Fibroblast of upper back skin (primary cell): Measurements from ENCODE around the gene GRIA3.
"Not testable (repeated sequence)": the region's sequence is repeated elsewhere in the genome, so short reads cannot be mapped to it uniquely, and the experiment has no call there.

Experiments
- DNase-seq: peaks from one replicate; pipeline ENCODE4 v3.0.0-alpha.2; 2013

Gene GRIA3

DNA sequence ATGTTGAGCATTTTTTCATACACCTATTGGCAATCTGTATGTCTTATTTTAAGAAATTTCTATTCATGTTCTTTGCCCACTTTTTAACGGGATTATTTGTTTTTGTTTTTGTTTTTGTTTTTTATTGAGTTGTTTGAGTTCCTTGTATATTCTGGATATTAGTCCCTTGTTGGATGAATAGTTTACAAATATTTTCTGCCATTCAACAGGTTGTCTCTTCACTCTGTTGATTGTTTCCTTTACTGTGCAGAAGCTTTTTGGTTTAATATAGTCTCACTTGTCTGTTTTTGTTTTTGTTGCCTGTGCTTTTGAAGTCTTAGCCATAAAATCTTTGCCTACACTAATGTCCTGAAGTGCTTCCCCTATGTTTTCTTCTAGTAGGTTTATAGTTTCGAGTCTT is 202.1 kb downstream of the GRIA3 start:
- DNase-seq: not testable (repeated sequence)

DNA sequence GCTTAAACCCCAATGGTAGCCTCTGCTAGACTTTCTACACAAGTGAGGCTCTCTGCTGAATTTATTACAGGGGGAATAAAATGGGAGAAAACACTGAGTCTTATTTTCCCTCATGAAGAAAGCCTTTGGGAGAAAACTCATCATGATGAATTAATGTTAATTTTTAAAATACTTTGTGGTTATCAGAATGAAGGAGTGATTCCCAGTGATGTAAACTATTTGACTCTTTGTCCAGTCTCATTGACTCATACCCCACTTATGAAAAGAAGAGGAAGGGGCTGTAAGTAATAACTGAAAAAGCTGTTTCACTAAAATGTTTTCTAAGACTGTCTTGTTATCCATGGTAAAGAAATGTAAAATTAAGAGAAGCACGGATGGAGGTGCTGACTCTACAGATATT is 208.8 kb downstream of the GRIA3 start:
- DNase-seq: peak; percentile 43

DNA sequence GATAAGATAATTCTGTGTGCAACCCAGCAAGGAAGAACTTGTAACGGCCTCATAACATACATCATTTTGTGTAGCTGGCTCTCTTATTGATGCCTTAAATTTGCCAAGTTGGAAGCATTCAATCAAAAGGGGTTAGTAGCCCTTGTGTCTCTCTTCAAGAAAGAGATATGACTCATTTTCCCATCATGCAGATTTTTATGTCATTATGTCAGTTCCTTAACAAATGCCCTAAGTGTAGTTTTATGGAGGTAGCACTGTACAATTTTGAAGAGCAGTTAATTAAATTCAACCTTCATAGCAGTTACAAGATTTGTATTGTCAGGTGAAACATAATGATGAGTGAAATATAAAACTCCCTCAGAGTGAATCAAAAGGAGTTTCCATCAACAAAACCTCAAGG is 215.6 kb downstream of the GRIA3 start:
- peak; percentile 24 for DNase-seq

DNA sequence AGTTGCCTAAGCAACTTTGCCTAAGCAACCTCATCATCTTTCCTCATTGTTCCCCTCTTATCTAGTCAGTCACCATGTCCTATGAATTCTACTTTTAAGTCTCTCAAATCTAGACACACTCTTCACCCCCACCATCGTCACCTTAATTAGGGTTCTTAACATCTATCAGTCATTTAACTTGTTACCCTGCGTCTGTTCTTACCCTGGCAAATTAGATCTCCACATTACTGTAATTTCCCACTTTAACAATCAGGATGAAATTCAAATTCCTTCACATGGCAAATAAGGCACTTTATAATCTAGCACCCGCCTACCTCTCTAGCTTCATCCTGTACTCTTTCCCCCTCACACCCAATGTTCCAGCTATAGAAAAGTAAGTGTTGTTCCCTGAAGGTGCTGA is 221.2 kb downstream of the GRIA3 start:
- DNase-seq: no peak

DNA sequence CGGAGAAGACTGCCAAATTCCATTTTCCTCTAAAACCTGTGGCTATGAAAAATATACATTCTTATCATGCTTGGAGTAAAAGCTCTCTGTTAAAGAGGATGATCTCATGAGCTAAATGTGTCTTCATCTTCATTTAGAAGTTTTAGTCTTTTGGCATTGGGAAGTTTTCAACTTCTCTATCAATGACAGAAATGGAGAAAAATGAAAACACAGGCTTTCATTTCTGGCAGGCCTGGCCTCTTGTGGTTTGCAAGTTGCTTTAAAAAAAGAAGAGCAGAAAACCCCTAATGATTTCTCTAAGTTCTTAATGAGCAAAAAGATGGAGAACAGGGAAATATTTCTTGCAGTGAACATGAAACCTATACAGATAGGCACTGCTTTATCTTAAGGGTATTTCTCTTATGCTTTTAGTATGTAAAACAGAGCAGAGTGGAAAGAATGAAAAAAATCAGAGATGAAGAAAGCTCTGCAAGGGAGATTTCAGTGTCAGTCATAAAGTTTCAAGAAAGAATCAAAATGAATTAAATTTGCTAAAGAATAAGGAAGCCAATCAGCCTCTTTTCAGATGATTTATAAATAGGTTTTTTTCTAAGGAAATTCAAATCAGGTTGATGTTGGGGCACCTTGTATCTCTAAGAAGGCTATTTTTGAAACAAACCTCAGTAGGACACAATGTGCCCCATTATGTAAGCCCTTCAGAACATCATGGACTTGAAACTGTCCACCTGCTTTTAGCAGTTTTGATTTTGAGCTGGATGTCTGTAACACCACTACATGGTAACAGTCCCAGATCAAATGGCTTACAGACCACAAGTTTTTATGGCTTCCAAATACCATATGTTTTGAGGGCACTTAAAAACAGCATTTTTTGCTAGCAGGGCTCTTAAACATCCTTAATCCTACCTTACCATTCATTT is 225.0 kb downstream of the GRIA3 start:
- DNase-seq: peak; percentile 86

DNA sequence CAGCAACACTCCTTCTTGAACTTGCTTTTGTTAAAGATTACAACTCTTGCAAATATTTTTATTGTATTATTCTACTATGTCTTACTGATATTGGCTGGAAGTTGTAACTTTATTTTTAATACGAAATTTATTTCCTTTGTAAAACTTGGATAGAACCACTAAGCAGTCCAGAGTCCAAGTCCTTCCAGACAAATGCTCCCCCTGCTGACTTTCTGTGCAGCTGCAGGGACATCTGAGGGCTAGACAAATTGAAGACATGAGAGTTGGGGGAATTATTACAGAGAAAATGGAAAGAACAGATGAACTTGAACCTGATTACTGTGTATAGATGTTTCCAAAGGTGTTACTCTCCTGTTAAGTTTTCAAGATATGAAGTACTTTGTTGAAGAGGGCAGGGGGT is 238.8 kb downstream of the GRIA3 start:
- DNase-seq: peak; percentile 45

DNA sequence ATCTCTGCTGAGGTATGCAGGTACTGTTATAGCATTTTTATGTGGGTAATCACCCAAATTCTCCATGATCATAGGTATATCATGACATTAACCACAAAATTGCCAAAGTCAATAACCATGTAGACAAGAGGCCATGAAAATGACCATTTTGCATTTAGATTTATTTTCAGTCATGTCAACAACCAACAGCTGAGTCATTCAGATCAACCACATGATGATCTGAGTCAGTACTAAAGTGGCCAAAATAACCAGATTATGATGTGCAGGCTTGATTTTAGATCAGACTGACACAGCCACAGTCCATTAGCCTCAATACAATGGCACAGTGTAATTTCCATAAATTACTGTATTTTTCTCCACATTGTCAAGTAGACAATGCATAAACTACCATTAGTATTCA is 240.5 kb downstream of the GRIA3 start:
- peak; percentile 84 for DNase-seq

DNA sequence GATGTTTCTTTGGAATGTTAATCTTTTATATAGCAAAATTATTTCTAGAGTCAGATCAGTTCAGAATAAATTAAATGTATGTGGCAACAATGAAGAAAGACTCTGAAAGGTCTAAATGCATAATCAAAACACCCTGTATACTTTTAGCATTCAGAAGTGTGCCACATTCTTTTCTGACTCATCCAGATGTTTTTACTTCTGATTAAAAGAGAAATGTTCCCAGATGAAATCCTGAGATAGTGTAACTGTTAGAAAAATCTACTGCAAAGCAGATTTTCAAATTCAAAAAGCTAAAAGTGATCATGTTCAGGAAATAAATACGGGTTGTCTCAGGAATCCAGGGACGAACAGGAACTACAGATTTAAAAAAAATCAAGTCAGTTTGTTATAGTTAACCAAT is 241.4 kb downstream of the GRIA3 start:
- DNase-seq: no peak

DNA sequence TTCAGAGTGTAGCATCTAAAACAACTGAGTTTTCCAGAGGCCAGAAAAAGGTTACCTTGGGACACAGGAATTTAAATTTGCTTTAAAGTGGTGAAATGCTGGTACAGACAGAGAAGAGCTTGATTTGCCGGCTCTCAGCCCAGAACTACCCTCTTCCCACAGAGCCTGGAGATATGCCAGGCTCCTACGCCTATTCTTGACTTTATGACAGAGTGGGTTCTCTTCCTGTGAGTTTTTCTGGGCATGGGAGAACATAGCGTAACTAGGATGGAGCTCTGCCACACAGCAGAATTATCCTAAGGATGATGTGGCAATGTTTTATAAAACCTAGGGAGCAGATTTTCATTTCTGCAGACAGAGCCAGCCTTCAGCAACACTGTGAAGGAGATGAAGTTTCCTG is 241.8 kb downstream of the GRIA3 start:
- peak; percentile 36 for DNase-seq

DNA sequence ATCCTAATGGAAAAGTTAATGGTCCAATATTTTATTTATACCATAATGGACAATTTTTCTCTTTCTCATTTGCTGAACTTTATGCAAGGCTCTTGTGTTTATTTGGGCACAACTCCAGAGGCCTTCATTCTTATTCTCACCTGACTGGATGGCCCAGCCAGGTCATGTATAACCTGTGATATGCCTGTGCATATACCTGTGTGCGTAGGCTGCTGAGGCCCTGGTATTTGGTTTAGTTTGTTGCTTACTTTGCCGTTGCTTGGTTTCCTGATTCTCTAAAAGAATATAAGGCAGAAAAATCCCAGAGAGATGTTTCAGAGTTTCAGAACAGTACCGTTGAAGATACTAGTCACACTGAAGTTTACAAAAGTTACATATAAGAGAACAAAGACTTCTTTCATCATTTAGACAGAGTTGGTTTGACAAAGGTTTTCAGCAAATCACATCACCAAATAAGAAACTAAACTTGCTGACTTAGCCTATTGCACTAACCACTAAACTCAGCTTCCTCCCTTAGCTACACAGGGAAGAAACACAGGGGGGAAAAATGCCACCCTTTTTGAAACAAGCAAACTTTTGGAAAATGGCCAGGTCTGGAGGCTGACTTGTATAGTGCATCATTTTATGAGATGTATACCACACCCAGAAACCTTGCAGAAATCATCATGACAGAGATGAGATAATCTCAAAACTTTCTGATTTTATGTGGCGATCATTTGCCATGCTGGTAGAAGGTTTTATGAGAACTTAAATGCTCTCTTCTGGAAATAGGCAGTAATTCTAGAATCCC is 248.5 kb downstream of the GRIA3 start:
- no peak for DNase-seq

DNA sequence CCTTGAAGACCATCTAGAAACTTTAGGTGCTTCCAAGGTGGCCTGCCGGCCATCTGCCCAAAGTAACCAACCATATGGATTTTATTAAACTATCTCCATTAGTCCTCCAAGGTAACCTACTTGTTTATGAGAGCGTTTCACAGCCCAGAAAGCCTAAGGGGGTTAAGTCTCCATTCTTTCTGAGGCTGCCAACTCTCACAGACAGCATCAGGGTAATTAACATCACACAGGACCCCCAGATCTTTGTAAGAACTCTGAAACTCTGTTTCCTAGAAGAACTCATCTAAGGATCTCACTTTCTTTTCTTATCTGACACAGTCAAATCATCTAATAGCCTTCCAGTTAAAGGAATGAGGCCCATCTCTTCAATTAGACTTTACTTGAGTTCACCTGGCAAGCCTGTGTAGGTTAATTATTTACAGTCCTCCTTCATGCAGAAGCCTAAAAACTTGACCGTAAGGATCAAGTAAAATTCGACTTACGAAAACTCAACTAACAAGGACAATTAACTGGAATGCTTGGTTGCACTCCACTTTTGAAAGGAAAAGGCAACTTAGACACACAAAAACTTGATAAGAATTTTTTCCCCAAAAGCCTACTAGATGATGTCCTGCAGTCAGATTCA is 252.5 kb downstream of the GRIA3 start:
- no peak for DNase-seq

DNA sequence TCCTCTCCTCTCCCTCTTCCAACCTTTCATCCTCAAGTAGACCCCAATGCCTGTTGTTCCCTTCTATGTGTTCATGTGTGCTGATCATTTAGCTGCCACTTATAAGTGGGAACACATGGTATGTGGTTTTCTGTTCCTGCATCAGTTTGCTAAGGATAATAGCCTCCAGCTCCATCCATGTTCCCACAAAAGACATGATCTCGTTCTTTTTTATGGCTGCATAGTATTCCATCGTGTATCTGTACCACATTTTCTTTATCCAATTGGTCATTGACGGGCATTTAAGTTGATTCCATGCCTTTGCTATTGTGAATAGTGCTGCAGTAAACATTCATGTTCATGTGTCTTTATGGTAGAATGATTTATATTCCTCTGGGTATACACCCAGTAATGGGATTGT is 255.8 kb downstream of the GRIA3 start:
- not testable (repeated sequence) for DNase-seq

DNA sequence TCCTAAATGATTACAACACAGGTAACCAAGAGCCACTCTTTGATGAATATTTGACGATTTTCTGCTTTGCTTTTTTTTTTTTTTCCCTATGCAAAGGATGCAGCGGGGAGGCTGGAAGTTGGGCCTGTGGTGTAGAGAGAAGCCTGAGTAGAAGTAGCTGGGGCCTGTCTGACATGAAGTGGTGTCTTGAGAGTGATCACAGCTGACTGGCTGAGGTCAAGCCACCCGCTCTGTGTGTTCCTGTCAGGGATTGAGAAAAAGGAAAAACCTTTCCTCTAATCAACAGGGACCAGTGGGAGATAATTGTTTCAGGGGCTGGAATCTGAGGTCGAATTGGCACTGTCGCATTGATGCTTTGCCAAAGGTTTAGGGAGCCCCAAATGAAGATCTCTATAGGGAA is 258.7 kb downstream of the GRIA3 start:
- no peak for DNase-seq

DNA sequence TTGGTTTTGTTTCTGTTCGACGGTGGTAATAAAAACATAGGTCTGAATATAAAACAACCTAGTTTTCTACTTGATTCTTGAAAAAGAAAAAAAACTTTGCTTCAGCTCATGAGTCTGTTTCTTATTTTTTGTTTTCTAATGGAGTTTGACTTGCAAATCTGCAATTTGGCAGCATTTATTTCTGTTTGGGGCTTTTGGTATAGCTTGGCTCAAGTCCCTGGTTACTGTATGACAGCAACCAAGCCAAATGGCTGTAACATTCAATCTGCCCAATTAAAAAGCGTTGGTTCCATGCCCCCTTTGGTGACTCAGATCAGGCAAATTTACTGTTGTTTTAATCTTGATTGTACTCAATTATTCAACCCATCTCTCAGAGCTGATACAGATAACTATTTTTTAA is 263.4 kb downstream of the GRIA3 start:
- DNase-seq: no peak

DNA sequence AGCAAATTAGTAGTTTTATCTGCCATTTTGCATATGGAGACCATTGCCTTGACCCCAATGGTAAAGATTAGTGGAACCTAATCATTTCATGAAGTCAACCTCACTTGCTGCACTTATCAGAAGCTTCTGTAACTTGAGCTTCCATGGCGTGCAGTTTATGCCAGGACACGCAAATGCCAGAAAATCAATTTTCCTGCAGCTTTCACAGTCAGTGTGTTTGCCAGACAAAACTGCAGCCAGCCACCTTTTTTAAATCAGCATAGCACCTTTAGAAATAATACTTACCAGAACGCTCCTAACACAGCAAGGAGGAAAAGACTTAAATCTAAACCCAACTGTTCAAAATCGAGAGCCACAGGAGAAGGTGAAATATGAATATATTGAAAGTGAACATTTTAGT is 265.3 kb downstream of the GRIA3 start:
- no peak for DNase-seq

DNA sequence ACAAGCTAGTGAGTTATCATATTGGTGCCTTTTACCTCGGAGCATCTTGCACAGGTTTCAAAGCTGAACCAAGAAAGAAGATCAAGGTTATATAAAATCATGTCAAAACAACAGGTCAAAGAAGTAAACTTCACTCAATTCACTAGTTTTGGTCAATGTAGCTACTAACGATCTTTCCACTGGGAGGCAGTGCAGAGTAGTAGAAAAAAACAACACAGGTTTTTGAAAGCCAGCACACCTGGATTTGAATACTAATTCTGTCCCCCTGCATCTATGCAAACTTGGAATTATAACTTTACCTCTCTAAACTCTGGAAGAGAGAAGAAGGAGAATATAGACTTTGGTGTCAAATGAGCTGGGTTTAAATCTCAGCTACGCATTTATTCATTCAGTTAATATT is 266.1 kb downstream of the GRIA3 start:
- DNase-seq: peak; percentile 6

DNA sequence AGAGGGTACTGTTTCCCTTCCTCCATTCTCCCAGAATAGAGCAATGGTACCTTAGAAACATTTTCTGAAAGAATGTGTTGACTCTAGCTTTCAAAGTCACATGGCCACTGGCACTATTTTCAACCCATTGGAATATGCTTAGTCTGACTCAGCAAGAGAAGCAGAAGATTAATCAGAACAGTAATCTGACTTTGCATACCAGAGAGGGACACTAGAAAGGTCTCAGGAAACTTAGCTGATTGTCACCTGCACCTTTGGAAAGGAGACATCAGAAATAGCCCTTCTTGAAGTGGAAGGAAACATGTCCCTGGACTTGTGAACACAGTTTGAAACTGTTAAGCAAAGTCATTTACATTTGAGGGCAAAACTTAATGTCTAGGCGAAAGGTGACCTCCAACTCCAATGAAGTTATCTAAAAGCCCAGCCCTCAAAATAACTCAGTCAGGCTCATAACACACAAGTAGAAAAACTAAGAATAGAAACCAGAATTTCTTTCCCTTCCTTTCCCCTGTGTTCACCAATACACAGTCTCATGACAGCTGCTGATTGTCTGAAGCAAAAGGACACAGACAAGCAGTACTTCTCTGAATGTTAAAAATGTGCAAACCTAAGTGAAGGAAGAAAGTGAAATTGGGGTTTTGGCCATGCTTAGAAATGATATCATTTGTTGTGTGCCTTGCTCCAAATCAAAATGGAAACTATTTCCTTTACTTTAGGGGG is 270.8 kb downstream of the GRIA3 start:
- DNase-seq: peak; percentile 1

DNA sequence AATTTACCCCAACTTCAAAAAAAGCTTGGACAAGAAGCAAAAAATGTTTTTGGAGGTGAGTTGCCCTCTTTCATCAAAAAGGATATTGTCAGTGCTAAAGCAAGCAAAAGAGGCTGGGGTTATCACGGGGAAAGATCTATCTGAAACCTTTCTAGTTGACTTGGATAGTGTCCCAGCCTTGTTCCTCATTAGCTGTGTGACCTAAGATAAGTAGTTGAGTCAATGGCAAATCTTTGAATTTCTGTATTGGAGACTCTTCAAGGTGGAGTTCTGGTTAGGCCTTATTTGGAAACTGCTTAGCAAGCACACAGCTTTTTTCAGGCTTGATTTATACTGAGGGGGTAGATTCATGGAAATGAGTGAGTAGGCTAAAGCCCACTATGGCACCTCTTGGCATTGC is 271.6 kb downstream of the GRIA3 start:
- no peak for DNase-seq

DNA sequence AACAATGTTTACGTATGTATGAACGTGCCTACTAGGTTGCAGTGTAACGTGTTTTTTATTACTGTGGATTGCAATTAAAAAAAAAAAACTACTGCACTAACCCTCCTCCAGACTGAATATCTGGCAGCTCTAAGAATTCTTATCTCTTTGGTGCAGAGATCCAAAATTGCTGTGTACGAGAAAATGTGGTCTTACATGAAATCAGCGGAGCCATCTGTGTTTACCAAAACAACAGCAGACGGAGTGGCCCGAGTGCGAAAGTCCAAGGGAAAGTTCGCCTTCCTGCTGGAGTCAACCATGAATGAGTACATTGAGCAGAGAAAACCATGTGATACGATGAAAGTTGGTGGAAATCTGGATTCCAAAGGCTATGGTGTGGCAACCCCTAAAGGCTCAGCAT is 280.6 kb downstream of the GRIA3 start:
- no peak for DNase-seq

DNA sequence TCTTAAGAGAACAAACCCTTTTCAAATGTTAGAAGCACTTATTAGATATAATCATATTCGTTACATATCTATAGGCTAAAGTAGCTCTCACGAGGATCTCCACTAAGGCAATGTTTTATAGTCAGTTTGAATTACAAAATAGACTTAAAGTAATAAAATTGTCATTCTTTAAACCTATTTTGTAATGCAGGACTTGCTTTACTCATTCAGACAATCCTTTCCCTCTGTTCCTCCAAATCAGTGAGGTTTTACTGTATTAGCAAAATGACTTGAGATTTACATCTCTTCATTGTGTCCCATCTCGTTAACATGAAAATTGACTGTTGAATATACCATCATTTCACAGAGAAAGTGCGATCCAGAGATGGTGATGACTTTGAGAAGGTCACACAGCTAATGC is 284.4 kb downstream of the GRIA3 start:
- no peak for DNase-seq

DNA sequence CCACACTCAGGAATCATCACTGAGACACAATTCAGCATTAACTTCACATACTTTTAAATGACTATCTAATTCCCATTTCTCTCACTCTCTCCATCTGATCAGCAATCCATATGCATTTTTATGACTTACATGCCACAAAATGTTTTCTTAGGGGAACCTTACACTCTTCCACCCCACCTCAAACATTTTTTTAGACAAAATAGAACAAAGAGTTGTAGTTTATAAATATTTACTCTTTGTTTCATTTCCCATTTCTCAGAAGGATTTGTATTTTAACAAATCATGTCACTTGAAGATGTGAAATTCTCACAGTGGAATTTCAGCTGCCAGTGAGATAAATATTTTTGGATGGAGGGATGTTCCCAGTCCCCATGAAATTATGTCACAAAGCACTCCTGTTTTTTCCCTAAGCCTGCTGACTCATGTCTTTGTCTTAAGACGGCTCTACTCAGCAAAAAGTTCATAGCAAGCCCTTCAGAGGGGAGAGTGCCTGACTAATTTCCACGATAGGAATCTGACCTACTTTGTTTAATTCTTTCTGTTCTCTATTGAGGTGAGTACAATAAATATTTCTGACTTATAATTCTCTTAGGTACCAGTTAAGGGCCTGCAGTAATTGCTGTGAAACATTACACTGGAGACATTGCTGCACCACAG is 291.1 kb downstream of the GRIA3 start:
- peak; percentile 14 for DNase-seq

DNA sequence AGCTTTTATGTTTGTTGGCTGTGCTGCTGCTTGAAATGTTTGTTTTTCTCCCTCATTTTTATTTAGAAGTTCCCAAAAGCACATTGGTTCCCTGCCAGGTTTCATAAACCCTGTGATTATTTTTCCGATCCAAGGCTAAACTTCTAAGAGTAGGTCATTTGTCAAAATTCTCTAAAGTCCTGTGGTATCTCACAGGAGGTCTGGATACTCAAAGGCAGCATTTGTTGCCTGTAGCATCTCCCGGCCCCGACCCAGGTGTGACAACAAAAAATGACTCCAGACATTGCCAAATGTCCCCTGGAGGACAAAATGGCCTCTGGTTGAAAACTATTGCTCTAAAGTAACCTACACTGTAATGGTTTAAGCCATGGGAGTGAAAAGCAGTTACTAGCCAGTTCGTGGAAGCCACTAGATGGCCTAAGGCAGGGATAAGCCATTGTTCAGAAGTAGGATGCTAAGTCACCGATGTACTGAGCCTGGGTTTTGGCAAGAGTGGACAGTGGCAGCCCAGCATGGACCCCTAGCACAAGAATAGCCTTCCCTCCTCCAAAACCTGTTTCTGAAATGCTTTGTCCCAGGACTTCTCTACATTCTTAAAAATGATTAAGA is 292.6 kb downstream of the GRIA3 start:
- no peak for DNase-seq
